ENCODE measurements around the gene KIF5A. TPM values are rescaled to one million over a fixed set of nuclear protein-coding genes. Genes with fewer than 3 reads are reported as not detected.

KIF5A gene
- total RNA-seq, 1 donor from 2014 or later, result 7.9 TPM

- Histone ChIP-seq H2AFZ (replicated peaks) (no peak overlapping the region), H3K4me3 (no peak overlapping the region), H3F3A (ENCODE audit: low read depth) (peaks cover 10% of the 10 kb centered on the region), H3K4me2 (no peak overlapping the region), H3K36me3 (no peaks in the 10 kb centered on the region), H3K79me2 (ENCODE audit: low read depth) (no peaks in the 10 kb centered on the region), H3K9ac (no peak overlapping the region), H4K20me1 (ENCODE audit: low read depth) (peaks cover 19% of the 10 kb centered on the region), H3K27ac (no peak overlapping the region), H3K27me3 (peaks cover 64% of the 10 kb centered on the region), H3K4me1 (peaks cover 14% of the 10 kb centered on the region), H3K9me3 (ENCODE audit: low read depth) (no peaks in the 10 kb centered on the region)
- DNase-seq (ENCODE audit: low spot score), result no peak
- TF ChIP-seq EZH2phosphoT487 (IDR thresholded peaks at IDR 0.05), result no peak
- TF ChIP-seq CTCF (IDR thresholded peaks at IDR 0.05), result no peak
- TF ChIP-seq EZH2 (IDR thresholded peaks at IDR 0.05), result no peak
- Mint-ChIP-seq H3K4me3 (no peak overlapping the region), H3K27ac (no peak overlapping the region), H3K4me1 (peaks cover 24% of the 10 kb centered on the region), H3K9me3 (no peaks in the 10 kb centered on the region), H3K36me3 (peaks cover 34% of the 10 kb centered on the region), H3K27me3 (ENCODE audit: insufficient read depth, low read depth) (peaks cover 30% of the 10 kb centered on the region)
Observed at GRCh38 chr12:57614948-57615500, 65.2 kb downstream of the KIF5A start.

- no peaks in the 10 kb centered on the region for H3K79me2 ChIP-seq (ENCODE audit: low read depth)
- no peak for DNase-seq (ENCODE audit: low spot score)
- H3K27ac ChIP-seq, result no peak overlapping the region
- Mint-ChIP-seq H3K4me3 (no peak overlapping the region), H3K9me3 (no peaks in the 10 kb centered on the region), H3K36me3 (peaks cover 36% of the 10 kb centered on the region), H3K27ac (no peak overlapping the region), H3K4me1 (peaks cover 24% of the 10 kb centered on the region), H3K27me3 (ENCODE audit: insufficient read depth, low read depth) (peaks cover 36% of the 10 kb centered on the region)
- H3F3A ChIP-seq (ENCODE audit: low read depth), result peaks cover 4% of the 10 kb centered on the region
- H4K20me1 ChIP-seq (ENCODE audit: low read depth), result peaks cover 25% of the 10 kb centered on the region
- no peak overlapping the region for H3K9ac ChIP-seq
- no peak for TF ChIP-seq EZH2 (IDR thresholded peaks at IDR 0.05)
- TF ChIP-seq CTCF (IDR thresholded peaks at IDR 0.05), result no peak
- TF ChIP-seq EZH2phosphoT487 (IDR thresholded peaks at IDR 0.05), result no peak
- peaks cover 10% of the 10 kb centered on the region for H3K4me1 ChIP-seq
- no peak overlapping the region for H2AFZ ChIP-seq (replicated peaks)
- peaks cover 64% of the 10 kb centered on the region for H3K27me3 ChIP-seq
- no peaks in the 10 kb centered on the region for H3K9me3 ChIP-seq (ENCODE audit: low read depth)
- H3K4me3 ChIP-seq, result no peak overlapping the region
- H3K4me2 ChIP-seq, result no peak overlapping the region
- H3K36me3 ChIP-seq, result no peaks in the 10 kb centered on the region
Observed at GRCh38 chr12:57615637-57616036, 65.8 kb downstream of the KIF5A start.

GRCh38 chr12:57616383-57617101 is 66.7 kb downstream of the KIF5A start:
- no peak overlapping the region for H3K9ac ChIP-seq
- H3F3A ChIP-seq (ENCODE audit: low read depth), result no peaks in the 10 kb centered on the region
- H3K4me2 ChIP-seq, result no peak overlapping the region
- H3K36me3 ChIP-seq, result no peaks in the 10 kb centered on the region
- Mint-ChIP-seq H3K36me3 (peaks cover 36% of the 10 kb centered on the region), H3K27ac (no peak overlapping the region), H3K9me3 (no peaks in the 10 kb centered on the region), H3K27me3 (ENCODE audit: insufficient read depth, low read depth) (peaks cover 45% of the 10 kb centered on the region), H3K4me1 (peaks cover 26% of the 10 kb centered on the region), H3K4me3 (no peak overlapping the region)
- H3K27me3 ChIP-seq, result peaks cover 68% of the 10 kb centered on the region
- H3K4me3 ChIP-seq, result no peak overlapping the region
- DNase-seq (ENCODE audit: low spot score), result no peak
- H4K20me1 ChIP-seq (ENCODE audit: low read depth), result peaks cover 35% of the 10 kb centered on the region
- TF ChIP-seq EZH2phosphoT487 (IDR thresholded peaks at IDR 0.05) (no peak), EZH2 (IDR thresholded peaks at IDR 0.05) (no peak), CTCF (IDR thresholded peaks at IDR 0.05) (no peak)
- H3K79me2 ChIP-seq (ENCODE audit: low read depth), result no peaks in the 10 kb centered on the region
- H2AFZ ChIP-seq (replicated peaks), result no peak overlapping the region
- H3K27ac ChIP-seq, result no peak overlapping the region
- peaks cover 16% of the 10 kb centered on the region for H3K4me1 ChIP-seq
- no peaks in the 10 kb centered on the region for H3K9me3 ChIP-seq (ENCODE audit: low read depth)

Data from neural progenitor cell (in vitro differentiated cells).